HUDEP-2 (cell line): Measurements from ENCODE around the gene SH3GL1.
A peak's percentile ranks its signal among the peaks of the same experiment; 100 is the strongest.

Experiments used
- DNase-seq, 76 experiments: peaks; one replicate each; lab custom pipeline; 2025; ENCODE audit not compliant: unreplicated experiment in 76 of 76; lab: John Stamatoyannopoulos, UW

SH3GL1 gene

GRCh38 chr19:4400135-4400936 is at the start of gene SH3GL1:
SH3GL1 (minus strand) TSS chr19:4400547; CDS start chr19:4400368, 179 bp downstream.
- peak in 75 of 76 experiments; percentile 31 to 98 (median 89) for DNase-seq

GRCh38 chr19:4449639-4450028 is 49.3 kb upstream of the SH3GL1 start:
- no peak for DNase-seq

- peak in 6 of 76 experiments; percentile 21 to 25 (median 24) for DNase-seq
These were observed 48.8 kb upstream of the SH3GL1 start for GRCh38 chr19:4449022-4449638.

- DNase-seq, result no peak
These were observed 48.0 kb upstream of the SH3GL1 start for GRCh38 chr19:4448147-4448985.

- no peak for DNase-seq
These were observed 47.2 kb upstream of the SH3GL1 start for GRCh38 chr19:4447327-4448146.

- DNase-seq, result no peak
These were observed 46.4 kb upstream of the SH3GL1 start for GRCh38 chr19:4446704-4447200.

- DNase-seq, result no peak
These were observed 45.8 kb upstream of the SH3GL1 start for GRCh38 chr19:4445963-4446703.

GRCh38 chr19:4444765-4445741 is 44.7 kb upstream of the SH3GL1 start:
- no peak for DNase-seq

GRCh38 chr19:4443966-4444764 is 43.8 kb upstream of the SH3GL1 start:
- DNase-seq, result peak in 3 of 76 experiments; percentile 20 to 37 (median 20)

GRCh38 chr19:4443188-4443587 is 42.8 kb upstream of the SH3GL1 start:
- DNase-seq, result no peak

- no peak for DNase-seq
These were observed 42.4 kb upstream of the SH3GL1 start for GRCh38 chr19:4442819-4443146.

GRCh38 chr19:4441994-4442818 is 41.9 kb upstream of the SH3GL1 start:
- DNase-seq, result no peak

GRCh38 chr19:4439243-4439642 is 38.9 kb upstream of the SH3GL1 start:
- DNase-seq, result no peak

GRCh38 chr19:4437103-4437502 is 36.8 kb upstream of the SH3GL1 start:
- no peak for DNase-seq

- DNase-seq, result no peak
These were observed 35.9 kb upstream of the SH3GL1 start for GRCh38 chr19:4436231-4436630.

GRCh38 chr19:4434391-4434790 is 34.0 kb upstream of the SH3GL1 start:
- no peak for DNase-seq
